Pulmonary artery endothelial cell (primary cell): Measurements from ENCODE around the gene RSPH6A. TPM values are rescaled to one million over a fixed set of nuclear protein-coding genes. Genes with fewer than 3 reads are reported as not detected.
A peak's percentile ranks its signal among the peaks of the same experiment; 100 is the strongest.

ENCODE experiments used
- DNase-seq: peaks from one replicate; pipeline ENCODE4 v3.0.0-alpha.2; 2011; ENCODE audit warnings: low read depth, low spot score
- total RNA-seq: library from RNA; depleted of rRNA; stranded (reverse); fragments of >200 nt; gene quantifications from 2 replicates; pipeline ENCODE4 v1.2.3, GENCODE V29; 2014

The RSPH6A gene
- 0.04 and 0.07 TPM in 2 replicates for total RNA-seq

DNA sequence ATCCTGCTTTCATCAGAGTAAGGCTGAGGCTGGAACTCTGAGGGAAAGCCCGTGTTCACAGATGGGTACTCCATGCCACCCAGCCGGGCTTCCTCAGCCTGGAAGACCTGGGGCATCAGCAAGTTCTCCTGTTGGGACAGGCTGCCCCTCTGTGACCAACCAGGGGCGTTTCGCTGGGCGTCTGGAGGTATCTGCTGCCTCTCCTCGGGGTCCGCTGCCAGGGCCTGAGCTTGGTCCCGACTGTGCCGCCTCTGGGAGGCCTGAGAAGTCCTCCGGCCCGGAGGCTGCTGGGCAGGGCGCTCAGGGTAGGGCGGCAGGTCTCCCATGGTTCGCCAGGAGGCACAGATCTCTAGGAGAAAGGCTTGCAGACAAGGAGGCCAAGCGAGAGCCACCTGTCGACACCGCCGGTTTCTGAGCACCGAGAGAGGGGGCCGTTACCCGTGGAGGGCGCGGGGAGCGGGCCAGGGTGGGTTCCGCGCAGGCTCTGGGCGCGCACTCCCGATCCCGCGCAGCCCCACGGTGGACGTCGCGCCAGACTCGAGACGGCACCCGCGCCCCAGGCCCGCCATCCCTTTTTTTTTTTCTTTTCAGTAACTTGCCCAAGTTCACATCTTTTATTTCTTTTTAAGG is at the start of gene RSPH6A:
RSPH6A (minus strand) TSS at position 458 of the 630 bp plus-strand sequence; CDS start at position 326, 132 bp downstream.
- no peak for DNase-seq

DNA sequence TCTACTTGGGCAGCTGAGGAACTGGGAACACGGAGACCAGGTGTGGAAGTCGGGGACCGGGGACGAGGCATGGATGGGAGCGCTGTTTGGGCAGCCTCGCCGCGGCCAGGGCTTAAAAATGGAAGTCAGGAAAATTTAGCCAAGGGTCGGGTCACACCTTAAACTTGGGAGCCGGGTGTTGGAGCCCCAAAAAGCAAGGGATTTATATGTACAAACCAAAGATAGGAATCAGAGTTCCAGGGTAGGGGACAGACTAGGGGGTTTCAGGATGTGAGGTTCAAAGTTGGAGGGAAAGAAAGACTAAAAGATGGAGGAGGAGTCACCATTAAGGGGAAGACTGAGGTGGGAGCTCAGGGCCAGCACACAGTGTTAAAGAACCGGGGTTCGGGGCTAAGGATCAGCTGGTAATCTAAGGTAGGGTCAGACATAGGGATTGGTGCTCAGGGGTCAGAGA is 49.5 kb upstream of the RSPH6A start:
- no peak for DNase-seq

DNA sequence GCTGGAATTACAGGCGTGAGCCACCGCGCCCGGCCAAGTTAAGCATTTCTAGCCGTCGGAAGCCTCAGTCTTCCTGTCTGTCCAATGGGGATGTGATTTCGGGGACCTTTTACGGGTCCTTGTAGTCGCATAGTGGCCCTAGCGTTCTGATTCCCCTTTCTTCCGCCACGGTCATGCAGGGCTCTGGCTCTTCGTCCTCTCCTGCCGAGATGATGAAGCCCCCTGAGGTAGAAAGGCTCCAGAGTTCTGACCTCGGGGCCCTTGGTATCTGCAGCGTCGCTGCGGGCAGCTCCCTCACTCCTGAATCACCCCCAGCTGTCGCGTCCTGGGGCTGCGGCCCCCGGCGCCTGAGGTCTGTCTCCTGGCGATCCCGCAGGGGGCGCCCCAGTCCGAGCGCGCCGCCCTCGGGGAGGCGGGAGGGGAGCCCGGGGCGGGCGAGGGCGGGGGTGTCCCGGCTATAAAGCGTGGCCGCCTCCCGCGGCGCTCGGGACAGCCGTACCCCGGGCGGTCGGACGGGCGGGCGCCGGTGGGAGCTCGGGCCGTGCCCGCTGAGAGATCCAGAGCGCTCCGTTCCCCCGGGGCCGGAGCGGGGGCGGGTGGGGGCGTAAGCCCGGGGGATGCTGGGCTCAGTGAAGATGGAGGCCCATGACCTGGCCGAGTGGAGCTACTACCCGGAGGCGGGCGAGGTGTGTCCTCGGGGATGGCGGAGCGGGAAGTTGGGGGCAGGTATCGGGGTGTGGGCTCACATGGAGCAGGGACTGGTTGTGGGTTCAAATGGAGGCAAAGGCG is 48.9 kb upstream of the RSPH6A start, which contains the start of gene FOXA3:
FOXA3 (plus strand) TSS at position 487 of the 789 bp plus-strand sequence; CDS start at position 618, 131 bp downstream.
- no peak for DNase-seq

DNA sequence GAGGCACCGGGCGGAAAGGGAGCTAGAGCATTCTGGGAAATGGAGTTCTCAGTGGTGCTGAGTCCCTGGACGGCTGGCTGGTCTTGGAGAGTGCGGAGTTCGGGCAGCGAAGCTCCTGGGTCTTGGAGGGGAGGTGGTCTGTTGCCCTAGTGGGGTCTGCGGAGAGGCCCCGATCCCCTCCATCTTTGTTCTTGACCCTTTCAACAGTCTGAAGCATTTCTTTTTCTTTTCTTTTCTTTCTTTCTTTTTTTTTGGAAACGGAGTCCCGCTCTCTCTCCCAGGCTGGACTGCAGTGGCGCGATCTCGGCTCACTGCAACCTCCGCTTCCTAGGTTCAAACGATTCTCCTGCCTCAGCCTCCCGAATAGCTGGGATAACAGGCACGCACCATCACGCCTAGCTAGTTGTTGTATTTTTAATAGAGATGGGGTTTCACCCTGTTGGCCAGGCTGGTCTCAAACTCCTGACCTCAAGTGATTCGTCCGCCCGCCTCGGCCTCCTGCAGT is 48.3 kb upstream of the RSPH6A start:
- DNase-seq = no peak

DNA sequence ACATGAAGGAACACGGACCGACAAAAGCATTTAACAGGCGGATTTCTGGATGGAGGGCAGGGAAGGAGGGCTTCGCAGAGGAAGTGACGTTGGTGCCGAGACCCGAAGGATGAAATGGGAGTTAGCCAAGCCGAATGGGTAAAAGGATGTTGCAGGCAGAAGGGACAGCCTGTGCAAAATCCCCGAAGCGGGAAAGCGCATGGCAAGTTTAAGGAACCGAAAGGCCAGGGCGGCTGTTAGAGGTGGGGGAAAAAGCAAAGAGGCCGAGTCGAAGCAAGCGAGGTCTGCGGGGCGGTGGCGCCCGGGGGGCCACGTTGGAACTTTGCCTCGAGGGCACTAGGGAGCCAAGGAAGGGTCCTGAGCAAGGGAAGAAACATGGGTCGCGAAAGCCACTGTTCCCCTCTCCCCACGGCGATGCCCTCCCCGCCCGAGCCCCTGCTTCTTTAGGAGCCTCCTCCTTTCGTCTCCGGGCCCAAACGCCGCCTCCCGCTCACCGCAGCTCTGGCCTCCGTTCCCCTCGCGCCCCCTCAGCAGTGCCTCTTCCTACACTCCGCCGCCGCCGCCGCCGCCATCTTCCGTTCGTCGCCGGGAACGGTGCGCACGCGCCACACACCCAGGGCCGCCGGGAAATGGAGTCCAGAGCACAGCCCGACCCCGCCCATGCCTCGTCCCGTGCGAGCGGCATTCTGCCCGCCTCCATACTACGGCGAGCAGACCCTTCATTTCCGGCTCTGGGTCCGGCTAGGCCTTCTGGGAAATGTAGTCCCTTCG is 47.6 kb upstream of the RSPH6A start, which contains the start of gene SYMPK:
SYMPK (minus strand) TSS at position 584 of the 771 bp plus-strand sequence. CDS start 8,652 bp downstream, outside the sequence.
- peak; percentile 92 for DNase-seq

DNA sequence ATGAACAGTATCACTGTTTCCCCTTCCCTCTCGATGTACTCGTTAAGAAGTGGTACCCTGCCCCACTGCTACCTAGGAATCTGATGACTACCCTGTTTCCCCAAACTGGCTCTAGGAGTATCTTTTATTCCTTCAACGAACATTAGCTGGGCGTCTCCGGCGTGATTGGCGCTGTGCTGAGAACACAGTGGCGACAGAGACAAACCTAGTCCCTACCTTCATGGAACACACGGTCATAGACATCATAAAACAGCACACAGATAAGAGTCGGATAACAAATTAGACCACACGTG is 47.1 kb upstream of the RSPH6A start:
- no peak for DNase-seq

DNA sequence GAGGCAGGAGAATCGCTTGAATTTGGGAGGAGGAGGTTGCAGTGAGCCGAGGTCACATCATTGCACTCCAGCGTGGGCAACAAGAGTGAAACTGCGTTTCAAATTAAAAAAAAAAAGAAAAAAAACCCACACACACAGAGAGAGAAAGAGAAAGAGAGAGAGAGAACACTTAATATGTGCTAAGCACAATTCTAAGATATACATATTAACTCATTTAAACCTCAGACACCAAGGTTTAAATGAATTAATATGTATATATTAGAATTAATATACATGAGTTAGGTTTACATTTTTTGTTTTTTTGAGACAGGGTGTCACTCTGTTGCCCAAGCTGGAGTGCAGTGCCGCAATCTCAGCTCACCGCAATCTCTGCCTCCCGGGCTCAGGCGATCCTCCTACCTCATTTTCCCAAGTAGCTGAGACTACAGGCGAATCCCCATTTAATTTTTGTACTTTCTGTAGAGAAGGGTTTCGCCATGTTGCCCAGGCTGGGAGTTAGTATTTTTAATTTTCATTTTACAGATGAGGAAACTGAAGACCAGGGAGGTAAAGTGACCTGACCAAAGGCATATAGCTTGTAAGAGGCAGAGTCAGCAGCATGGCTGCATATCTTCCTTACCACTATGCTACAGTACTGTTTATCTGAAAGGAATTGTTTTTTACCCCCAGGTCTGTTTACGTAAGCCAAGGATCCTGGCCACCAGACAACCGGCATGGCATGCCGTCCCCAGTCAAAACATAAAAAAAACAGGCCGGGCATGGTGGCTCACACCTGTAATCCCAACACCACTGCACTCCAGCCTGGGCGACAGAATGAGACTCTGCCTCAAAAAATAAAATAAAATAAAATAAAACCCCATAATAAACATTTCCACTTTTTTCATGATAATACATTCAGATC is 45.5 kb upstream of the RSPH6A start:
- DNase-seq = no peak

DNA sequence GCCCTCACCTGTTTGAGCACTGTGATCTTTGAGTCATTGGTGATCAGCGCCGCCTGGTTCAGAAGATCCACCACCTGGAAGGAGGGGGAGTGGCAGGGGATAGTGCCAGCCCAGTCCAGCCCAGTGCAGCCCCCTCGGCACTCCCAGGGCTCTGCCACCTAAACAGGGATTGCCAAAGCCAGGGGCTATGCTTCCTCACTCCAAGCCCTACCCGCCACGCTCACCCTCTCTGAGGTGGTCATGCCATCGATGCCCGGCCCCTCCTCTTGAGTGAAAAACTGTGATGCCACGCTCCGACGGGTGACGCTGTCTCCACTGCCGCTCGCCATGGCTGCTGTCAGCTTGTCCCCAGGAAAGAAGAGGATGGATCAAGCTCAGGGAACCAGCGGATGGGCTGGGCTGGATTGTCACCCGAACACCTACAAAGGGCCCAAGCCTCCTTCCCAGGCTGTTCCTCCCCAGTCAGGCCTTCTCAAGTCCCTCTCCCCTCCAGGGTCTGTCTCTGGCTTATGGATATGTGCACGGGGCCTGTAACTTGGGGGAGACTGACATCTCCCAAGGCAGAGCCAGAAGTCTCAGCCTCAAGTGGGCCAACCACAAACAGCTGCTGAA is 39.2 kb upstream of the RSPH6A start:
- no peak for DNase-seq

DNA sequence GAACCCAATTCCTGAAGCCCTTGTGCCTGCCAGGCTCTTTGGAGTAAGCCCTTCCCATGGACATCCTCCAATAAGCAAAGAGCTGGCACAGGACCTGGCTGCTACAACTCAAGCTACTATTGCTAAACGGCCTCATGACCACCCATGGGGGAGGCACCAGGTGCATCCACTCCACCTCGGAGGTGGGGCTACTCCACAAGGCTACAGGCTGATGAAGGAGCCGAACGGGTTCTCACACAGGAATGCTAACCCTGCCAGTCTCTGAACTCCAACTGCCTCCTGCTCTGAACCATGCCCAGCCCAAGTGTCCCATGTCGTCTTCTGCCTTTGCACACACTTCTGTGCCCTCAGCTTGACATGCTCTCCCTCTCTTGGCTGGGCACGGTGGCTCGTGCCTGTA is 37.9 kb upstream of the RSPH6A start:
- no peak for DNase-seq

DNA sequence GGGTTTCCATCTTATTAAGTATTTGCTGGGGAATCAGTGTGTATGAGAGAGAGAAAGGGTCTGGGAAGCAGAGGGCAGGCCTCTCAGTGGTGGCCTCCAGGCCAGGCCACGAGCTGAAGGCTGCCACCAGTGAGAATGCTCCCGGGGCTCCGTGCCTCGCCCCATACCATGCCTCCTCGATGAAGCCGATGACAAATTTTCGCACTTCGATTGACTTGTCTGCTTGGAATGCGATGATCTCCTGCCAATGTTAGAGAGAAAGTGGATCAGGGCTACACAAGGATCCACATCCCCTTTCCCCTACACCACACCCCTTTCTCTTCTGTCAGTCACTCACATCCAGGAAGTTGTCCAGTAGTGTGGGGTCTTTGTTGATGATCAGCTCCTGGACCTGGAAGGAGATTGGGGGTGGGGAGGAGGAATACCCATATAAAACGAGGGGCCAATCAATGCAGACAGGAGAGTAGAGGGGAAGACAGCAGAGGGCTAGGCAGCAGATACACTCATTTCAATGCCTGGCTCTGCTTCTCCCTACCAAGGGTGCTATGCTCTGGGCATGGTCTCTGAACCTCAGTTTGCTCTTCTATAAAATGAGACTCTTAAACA is 37.1 kb upstream of the RSPH6A start:
- DNase-seq = no peak

DNA sequence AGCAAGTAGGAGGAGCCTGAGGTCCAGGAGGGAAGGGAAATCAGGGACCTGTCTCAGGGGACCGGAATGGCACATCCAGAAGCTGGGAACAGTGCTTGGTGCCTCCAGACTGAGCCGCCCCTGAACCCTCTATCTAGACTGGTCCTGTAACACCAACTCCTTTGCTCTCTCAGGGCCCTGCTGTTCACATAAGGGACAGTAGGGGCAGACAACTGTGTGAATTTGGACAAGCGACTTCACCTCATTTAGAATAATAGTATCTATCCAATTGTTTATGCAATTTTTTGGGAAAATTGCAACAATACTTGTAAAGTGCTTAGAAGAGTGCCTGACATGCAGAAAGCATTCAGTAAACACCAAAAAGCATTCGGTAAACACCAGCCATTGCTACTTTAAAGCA is 33.8 kb upstream of the RSPH6A start:
- DNase-seq = no peak

DNA sequence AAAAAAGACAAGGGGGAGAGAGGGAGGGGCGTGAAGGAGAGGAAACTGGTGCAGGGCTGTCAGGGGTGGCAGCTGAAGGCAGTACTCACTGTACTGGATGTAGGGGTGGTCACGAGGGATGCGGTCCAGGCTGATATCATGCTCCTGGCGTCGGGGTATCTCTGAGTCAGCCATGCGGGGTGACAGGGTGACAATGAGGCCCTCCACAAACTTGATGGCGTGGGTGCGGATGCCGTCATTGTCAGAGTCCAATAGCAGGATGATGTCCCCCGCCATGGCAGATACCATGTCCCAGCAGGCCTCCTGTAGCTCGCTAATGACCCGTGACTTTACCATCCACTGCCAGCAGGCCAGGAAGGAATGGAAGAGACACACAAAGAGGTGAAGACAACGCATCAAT is 32.6 kb upstream of the RSPH6A start:
- DNase-seq = no peak

DNA sequence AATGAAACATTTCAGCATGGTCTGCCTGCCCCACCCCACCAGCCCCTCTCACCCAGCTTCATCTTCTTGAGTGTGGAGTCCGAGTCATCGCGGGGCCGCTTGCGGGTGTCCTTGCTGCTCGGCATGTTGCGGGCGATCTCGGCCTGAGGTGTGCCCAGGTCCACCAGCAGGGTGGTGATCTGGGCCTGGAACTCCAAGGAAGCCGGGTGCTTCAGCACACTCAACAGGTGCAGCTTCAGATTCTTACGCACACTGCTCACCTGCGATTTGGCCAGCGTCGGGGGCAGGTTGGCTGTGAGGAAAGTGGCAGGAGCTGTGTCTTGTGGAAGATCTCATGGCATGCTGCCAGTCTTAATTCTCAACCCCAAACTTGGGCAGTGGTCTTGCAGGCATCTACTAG is 27.1 kb upstream of the RSPH6A start:
- no peak for DNase-seq

DNA sequence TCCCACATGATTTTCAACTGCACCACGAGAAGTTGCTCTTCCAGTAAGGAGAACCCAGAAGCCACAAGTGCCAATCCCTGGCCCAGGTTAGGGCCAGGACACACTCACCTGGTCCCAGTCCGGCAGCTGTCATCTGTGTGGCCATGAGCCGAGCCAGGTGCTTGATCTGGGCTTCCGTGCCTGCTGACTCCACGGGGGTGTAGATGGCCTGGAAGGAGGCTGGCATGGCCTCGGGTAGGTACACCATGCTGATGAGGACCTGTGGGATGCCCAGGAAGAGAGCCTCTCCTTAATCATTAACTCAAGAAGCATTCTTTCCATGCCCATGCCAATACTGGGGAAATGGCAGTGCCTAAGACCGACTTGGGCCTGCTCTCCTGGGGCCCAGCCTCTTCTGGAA is 19.9 kb upstream of the RSPH6A start:
- DNase-seq = no peak

DNA sequence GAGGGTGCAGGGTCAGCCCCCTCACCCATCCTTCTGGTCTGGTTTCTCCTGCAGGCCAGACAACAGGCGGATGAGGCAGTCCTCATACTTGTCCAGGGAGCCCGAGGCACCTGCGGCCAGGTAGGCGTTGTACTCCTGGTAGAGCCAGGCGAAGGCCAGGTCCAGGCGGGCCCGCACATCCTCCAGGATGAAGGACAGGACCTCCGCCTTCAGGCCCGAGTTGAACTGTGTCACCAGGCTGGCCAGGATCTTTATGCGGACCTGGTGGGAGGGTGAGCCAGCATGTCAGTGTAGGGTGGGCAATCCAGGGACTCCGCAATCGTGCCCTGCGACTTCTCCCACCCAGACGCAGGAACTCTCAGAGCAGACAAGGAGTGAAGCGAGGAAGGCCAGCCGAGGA is 13.8 kb upstream of the RSPH6A start:
- DNase-seq = no peak

DNA sequence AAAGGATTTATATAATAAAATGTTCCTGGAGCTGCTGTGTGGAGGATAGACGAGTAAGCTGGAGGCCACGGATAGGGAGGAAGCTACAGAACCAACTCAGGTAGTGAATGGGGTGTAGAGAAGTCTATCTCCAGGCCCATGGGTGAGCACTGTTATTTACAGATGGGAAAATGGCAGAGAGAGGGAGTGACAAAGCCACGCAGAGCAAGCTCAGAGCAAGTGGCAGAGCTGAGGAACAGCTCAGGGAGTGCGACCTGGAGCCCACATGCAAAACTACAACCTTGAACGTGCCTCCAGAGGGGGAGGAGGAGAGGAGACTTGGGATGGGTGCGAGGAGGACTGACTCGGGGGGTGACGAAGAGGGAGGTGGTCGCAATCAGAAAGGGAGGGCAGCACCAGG is 13.4 kb upstream of the RSPH6A start:
- no peak for DNase-seq

DNA sequence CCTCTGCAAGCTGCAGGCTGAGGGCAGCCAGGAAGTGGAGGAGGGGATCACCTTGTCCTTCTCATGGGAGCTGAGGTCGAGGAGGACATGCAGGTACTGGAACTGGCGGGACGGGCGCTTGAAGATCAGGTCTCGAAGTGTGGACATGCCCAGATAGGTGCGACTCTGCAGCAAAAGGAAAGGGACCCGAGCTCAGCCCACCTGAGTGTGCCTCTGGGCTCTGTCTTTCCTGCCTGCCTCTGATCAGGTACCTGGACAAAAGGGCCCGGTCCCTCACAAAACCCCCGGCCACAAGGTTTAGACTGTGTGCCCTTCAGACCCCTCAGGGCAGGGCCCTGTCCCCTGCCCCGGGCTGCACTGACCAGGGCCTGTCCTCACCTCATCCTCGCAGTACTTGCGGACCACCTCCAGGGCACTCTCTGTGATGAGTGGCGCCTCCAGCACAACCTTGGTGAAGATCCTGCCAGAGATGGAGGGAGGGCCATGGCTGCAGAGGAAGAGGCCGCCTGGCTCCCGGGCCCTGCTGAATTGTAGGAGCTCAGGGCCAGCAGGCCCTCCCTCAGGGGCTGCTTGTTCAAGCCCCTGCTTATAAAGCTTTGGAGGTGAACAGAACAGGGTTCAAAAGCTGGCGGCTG is 12.5 kb upstream of the RSPH6A start:
- DNase-seq = no peak

DNA sequence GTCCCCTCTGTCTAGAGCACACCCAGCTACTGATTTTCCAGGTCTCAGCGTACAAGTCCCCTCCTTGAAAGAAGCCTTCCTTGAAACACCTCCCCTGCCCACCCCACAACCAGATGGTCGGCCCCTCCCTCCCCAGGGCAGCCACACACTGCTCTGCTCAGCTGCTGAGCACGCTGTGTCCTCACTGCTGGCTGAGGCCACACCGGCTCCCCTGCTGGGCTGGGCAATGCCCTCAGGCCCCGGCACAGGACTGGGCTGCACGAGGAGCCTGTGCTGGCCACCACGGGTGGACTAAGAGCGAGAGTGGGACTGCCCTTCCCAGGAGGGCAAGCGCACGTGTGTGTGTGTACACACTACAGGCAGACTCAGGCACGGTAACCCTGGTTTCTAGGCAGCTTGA is 11.8 kb upstream of the RSPH6A start:
- DNase-seq = no peak
